Fibroblast of lung (primary cell): ENCODE results near the gene NSUN2. TPM values are rescaled to one million over a fixed set of nuclear protein-coding genes. Genes with fewer than 3 reads are reported as not detected.

Source experiments
- DNase-seq, 2 donors: peaks; one replicate each; pipeline versions ENCODE4 v3.0.0 to v3.0.0-alpha.2; 2010; ENCODE audit warnings: low read depth in 2 of 2
- H2AFZ ChIP-seq: 2 replicates; pipeline ENCODE4 v1.5.1; 2012; ENCODE audit warnings: low read length, control low read depth, inconsistent platforms
- H3K27ac ChIP-seq: 2 replicates; pipeline ENCODE4 v1.5.1; 2011; ENCODE audit warnings: low read length, control low read depth; ENCODE audit not compliant: insufficient read depth
- H3K27me3 ChIP-seq: 2 replicates; pipeline ENCODE4 v1.5.1; 2011; ENCODE audit warnings: mild to moderate bottlenecking, low read length; ENCODE audit not compliant: control insufficient read depth, insufficient read depth
- H3K36me3 ChIP-seq: 2 replicates; pipeline ENCODE4 v1.5.1; 2011; ENCODE audit warnings: low read length; ENCODE audit not compliant: control insufficient read depth, insufficient read depth
- H3K4me1 ChIP-seq: 2 replicates; pipeline ENCODE4 v1.5.1; 2011; ENCODE audit warnings: low read length; ENCODE audit not compliant: control insufficient read depth, insufficient read depth; ENCODE audit errors: extremely low read depth
- H3K4me2 ChIP-seq: 2 replicates; pipeline ENCODE4 v1.5.1; 2011; ENCODE audit warnings: low read length, control low read depth; ENCODE audit not compliant: insufficient read depth; ENCODE audit errors: extremely low read depth
- H3K4me3 ChIP-seq, 4 experiments: fragments of 200-600 bp in 1 of 4; sonication (generic) in 1 of 4; replicated peaks in 1 of 4; 2 replicates each; pipeline ENCODE4 v1.5.1; 2011 to 2016; ENCODE audit warnings: low read length in 4 of 4, low read depth in 3 of 4, mild to moderate bottlenecking in 3 of 4, control low read depth in 2 of 4, inconsistent platforms in 1 of 4, mixed read lengths in 1 of 4; ENCODE audit not compliant: insufficient read depth in 1 of 4; ENCODE audit errors: control extremely low read depth in 1 of 4
- H3K79me2 ChIP-seq: 2 replicates; pipeline ENCODE4 v1.5.1; 2012; ENCODE audit warnings: mild to moderate bottlenecking, low read length, inconsistent platforms; ENCODE audit not compliant: control insufficient read depth, insufficient read depth
- H3K9ac ChIP-seq: 2 replicates; pipeline ENCODE4 v1.5.1; 2011; ENCODE audit warnings: mild to moderate bottlenecking, low read length, control low read depth; ENCODE audit not compliant: insufficient read depth
- H3K9me3 ChIP-seq: 2 replicates; pipeline ENCODE4 v1.5.1; 2012; ENCODE audit warnings: low read depth, low read length; ENCODE audit not compliant: control insufficient read depth, insufficient read depth
- H4K20me1 ChIP-seq: 2 replicates; pipeline ENCODE4 v1.5.1; 2011; ENCODE audit warnings: low read length; ENCODE audit not compliant: control insufficient read depth, insufficient read depth; ENCODE audit errors: extremely low read depth
- EZH2 ChIP-seq: IDR thresholded peaks from 2 replicates; pipeline ENCODE4 v1.5.1; 2012; ENCODE audit warnings: low read length, control low read depth, mild to moderate bottlenecking; ENCODE audit errors: missing control alignments
- polyA plus RNA-seq, 2 donors: library from polyadenylated mRNA; depleted of rRNA in 1 of 2; stranded (reverse) in 1 of 2; unstranded in 1 of 2; fragments of >200 nt; gene quantifications; 2 replicates each; pipeline ENCODE4 v1.2.1, GENCODE V29; 2011 to 2012; ENCODE audit warnings: missing spikeins in 1 of 2
- total RNA-seq: library from RNA; depleted of rRNA; stranded (reverse); fragments of >200 nt; gene quantifications from 2 replicates; pipeline ENCODE4 v1.2.1, GENCODE V29; 2014
- TF ChIP-seq, protein P1 (sequence below), 2 donors: IDR thresholded peaks in 1 of 2; conservative IDR thresholded peaks in 1 of 2; 1 replicate in 1 of 2; 2 replicates in 1 of 2; pipeline ENCODE4 v1.5.1; 2011 to 2012; ENCODE audit warnings: low read length in 2 of 2, control low read depth in 1 of 2, inconsistent platforms in 1 of 2, low read depth in 1 of 2, mild to moderate bottlenecking in 1 of 2

The NSUN2 gene
- total and polyA plus RNA-seq, 2 donors (not counting 1 experiment from before 2014, with no cell fraction given) = 40.2 to 43.6 TPM

DNA sequence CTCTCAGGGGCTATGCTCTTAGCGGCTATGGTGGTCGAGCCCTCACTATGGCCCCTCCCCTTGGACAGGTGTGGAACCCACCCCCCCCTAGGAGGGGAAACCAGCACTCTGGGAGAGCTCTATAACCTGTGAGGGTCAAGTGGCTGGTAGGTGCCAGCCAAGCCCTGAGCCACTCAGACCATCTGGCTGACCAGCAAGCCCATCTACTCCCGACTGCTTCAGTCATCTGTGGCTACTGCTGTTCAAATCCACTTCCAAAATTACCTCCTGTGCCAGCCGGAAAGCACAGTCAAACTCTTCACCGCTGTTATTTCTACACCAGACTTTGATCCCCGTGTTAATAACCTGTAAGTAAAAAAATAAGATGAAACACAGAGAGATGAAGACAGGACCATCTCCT is 28.5 kb downstream of the NSUN2 start:
- no peak for DNase-seq
- Histone ChIP-seq H3K27ac (no peak overlapping the region), H3K36me3 (peaks cover 25% of the 10 kb centered on the region), H3K9ac (no peak overlapping the region), H2AFZ (no peak overlapping the region), H3K4me2 (no peak overlapping the region), H3K9me3 (no peaks in the 10 kb centered on the region), H4K20me1 (no peaks in the 10 kb centered on the region), H3K4me1 (no peaks in the 10 kb centered on the region), H3K4me3 (no peak overlapping the region), H3K27me3 (no peaks in the 10 kb centered on the region), H3K79me2 (no peaks in the 10 kb centered on the region)
- TF ChIP-seq EZH2 = no peak

DNA sequence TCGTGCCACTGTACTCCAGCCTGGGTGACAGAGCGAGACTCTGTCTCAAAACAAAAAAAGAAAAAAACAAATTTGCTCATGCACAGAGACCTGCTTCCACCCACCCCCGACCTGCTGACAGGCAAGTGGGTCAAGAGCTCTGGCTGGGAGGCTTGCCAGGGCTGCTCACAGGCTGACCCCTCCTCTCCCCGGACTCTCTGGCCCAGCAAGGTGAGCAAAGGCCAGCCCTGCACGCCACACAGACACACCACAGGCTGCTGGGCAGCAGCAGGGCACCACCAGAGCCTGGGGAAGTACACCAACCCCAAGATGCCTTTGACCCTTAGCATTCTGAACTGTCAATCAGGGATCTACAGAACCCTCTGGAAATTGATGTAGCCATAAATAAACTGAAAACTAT is 29.2 kb downstream of the NSUN2 start:
- DNase-seq = no peak
- H3K4me2 ChIP-seq = no peak overlapping the region
- no peaks in the 10 kb centered on the region for H3K79me2 ChIP-seq
- no peaks in the 10 kb centered on the region for H3K27me3 ChIP-seq
- peaks cover 22% of the 10 kb centered on the region for H3K36me3 ChIP-seq
- no peaks in the 10 kb centered on the region for H3K9me3 ChIP-seq
- H2AFZ ChIP-seq = no peak overlapping the region
- no peak overlapping the region for H3K9ac ChIP-seq
- H4K20me1 ChIP-seq = no peaks in the 10 kb centered on the region
- no peak for TF ChIP-seq EZH2
- TF ChIP-seq, protein P1, sequence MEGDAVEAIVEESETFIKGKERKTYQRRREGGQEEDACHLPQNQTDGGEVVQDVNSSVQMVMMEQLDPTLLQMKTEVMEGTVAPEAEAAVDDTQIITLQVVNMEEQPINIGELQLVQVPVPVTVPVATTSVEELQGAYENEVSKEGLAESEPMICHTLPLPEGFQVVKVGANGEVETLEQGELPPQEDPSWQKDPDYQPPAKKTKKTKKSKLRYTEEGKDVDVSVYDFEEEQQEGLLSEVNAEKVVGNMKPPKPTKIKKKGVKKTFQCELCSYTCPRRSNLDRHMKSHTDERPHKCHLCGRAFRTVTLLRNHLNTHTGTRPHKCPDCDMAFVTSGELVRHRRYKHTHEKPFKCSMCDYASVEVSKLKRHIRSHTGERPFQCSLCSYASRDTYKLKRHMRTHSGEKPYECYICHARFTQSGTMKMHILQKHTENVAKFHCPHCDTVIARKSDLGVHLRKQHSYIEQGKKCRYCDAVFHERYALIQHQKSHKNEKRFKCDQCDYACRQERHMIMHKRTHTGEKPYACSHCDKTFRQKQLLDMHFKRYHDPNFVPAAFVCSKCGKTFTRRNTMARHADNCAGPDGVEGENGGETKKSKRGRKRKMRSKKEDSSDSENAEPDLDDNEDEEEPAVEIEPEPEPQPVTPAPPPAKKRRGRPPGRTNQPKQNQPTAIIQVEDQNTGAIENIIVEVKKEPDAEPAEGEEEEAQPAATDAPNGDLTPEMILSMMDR (conservative IDR thresholded peaks at IDR 0.05 in 1 of 2, IDR thresholded peaks at IDR 0.05 in 1 of 2; ENCODE audit: low read depth in 1 of 2, low read length in 2 of 2) = no peak
- H3K4me3 ChIP-seq = no peak overlapping the region
- no peak overlapping the region for H3K27ac ChIP-seq
- no peaks in the 10 kb centered on the region for H3K4me1 ChIP-seq

DNA sequence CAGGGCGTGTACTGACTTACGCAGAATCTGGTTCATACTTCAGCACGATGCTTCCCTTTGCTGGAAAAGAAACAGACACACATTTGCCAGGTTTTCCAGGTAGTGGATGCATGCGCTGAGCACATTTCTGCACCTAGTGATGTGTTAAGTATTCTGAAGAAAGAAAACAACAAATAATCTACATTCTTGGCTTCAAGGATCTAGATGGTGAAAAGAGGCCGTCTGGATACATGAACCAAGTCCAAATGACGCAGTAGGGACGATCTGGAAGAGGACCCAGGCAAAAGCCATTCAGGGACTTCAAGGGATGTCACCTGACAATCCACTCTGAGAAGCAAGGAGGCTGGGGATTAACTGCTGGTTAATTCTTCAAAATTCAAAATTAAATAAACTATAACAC is 30.4 kb downstream of the NSUN2 start:
- Histone ChIP-seq H2AFZ (no peak overlapping the region), H3K4me2 (no peak overlapping the region), H3K9ac (no peak overlapping the region), H3K27me3 (no peaks in the 10 kb centered on the region), H3K4me3 (no peak overlapping the region), H3K4me1 (no peaks in the 10 kb centered on the region), H3K79me2 (no peaks in the 10 kb centered on the region), H3K9me3 (no peaks in the 10 kb centered on the region), H3K27ac (no peak overlapping the region), H4K20me1 (no peaks in the 10 kb centered on the region), H3K36me3 (peaks cover 26% of the 10 kb centered on the region)
- DNase-seq = no peak
- TF ChIP-seq EZH2 = no peak
- TF ChIP-seq, protein P1 (conservative IDR thresholded peaks at IDR 0.05 in 1 of 2, IDR thresholded peaks at IDR 0.05 in 1 of 2; ENCODE audit: low read depth in 1 of 2, low read length in 2 of 2) = no peak
